H9 (cell line): ENCODE results near the gene ZNF92. TPM values are rescaled to one million over a fixed set of nuclear protein-coding genes. Genes with fewer than 3 reads are reported as not detected.
"Not testable (repeated sequence)": the region's sequence is repeated elsewhere in the genome, so short reads cannot be mapped to it uniquely, and the experiment has no call there.

Experiments used
- DNase-seq: peaks from one replicate; pipeline ENCODE4 v3.0.0-alpha.2; 2017
- H2AFZ ChIP-seq: one replicate; pipeline ENCODE4 v1.6.1; 2013; ENCODE audit warnings: mild to moderate bottlenecking, low read length, control low read depth, moderate library complexity
- H2AK5ac ChIP-seq: 2 replicates; pipeline ENCODE4 v1.6.1; 2013; ENCODE audit warnings: low read length, control low read depth, mixed read lengths; ENCODE audit not compliant: insufficient read length
- H2BK120ac ChIP-seq: one replicate; pipeline ENCODE4 v1.6.1; 2013; ENCODE audit warnings: low read depth, mild to moderate bottlenecking, low read length, control low read depth, inconsistent platforms; ENCODE audit not compliant: poor library complexity, severe bottlenecking
- H2BK12ac ChIP-seq: 2 replicates; pipeline ENCODE4 v1.6.1; 2013; ENCODE audit warnings: low read length, control low read depth, mixed read lengths, low read depth; ENCODE audit not compliant: insufficient read length
- H2BK15ac ChIP-seq: 2 replicates; pipeline ENCODE4 v1.6.1; 2013; ENCODE audit warnings: low read depth, low read length, control low read depth
- H2BK20ac ChIP-seq: one replicate; pipeline ENCODE4 v1.6.1; 2013; ENCODE audit warnings: low read depth, mild to moderate bottlenecking, low read length, control low read depth, inconsistent platforms; ENCODE audit not compliant: poor library complexity, severe bottlenecking
- H2BK5ac ChIP-seq: 2 replicates; pipeline ENCODE4 v1.6.1; 2013; ENCODE audit warnings: low read length, control low read depth, mixed read lengths; ENCODE audit not compliant: insufficient read length
- H3K14ac ChIP-seq: 2 replicates; pipeline ENCODE4 v1.6.1; 2013; ENCODE audit warnings: low read length, control low read depth; ENCODE audit not compliant: insufficient read depth
- H3K18ac ChIP-seq: 2 replicates; pipeline ENCODE4 v1.6.1; 2013; ENCODE audit warnings: low read depth, mild to moderate bottlenecking, mixed read lengths, low read length, control low read depth; ENCODE audit not compliant: insufficient read length
- H3K23ac ChIP-seq: 2 replicates; pipeline ENCODE4 v1.6.1; 2013; ENCODE audit warnings: low read length, control low read depth, mixed read lengths, low read depth; ENCODE audit not compliant: insufficient read length
- H3K23me2 ChIP-seq: 2 replicates; pipeline ENCODE4 v1.6.1; 2013; ENCODE audit warnings: low read depth, mild to moderate bottlenecking, mixed read lengths, low read length, control low read depth; ENCODE audit not compliant: insufficient read length, poor library complexity, severe bottlenecking
- H3K27ac ChIP-seq: 2 replicates; pipeline ENCODE4 v1.5.1; 2013; ENCODE audit warnings: low read length, control low read depth, mixed read lengths, low read depth; ENCODE audit not compliant: insufficient read length
- H3K27me3 ChIP-seq: 2 replicates; pipeline ENCODE4 v1.6.1; 2013; ENCODE audit warnings: low read length, control low read depth, inconsistent platforms; ENCODE audit not compliant: insufficient read depth
- H3K4ac ChIP-seq: 2 replicates; pipeline ENCODE4 v1.6.1; 2013; ENCODE audit warnings: low read depth, mild to moderate bottlenecking, control low read depth, inconsistent platforms, low read length, moderate library complexity
- H3K4me1 ChIP-seq: 2 replicates; pipeline ENCODE4 v1.6.1; 2013; ENCODE audit warnings: low read length, control low read depth, inconsistent platforms; ENCODE audit not compliant: insufficient read depth
- H3K4me2 ChIP-seq: 2 replicates; pipeline ENCODE4 v1.6.1; 2013; ENCODE audit warnings: low read length, control low read depth, mixed read lengths; ENCODE audit not compliant: insufficient read length, insufficient read depth
- H3K56ac ChIP-seq: 2 replicates; pipeline ENCODE4 v1.6.1; 2013; ENCODE audit warnings: low read depth, mild to moderate bottlenecking, mixed read lengths, low read length, control low read depth; ENCODE audit not compliant: insufficient read length
- H3K79me1 ChIP-seq: 2 replicates; pipeline ENCODE4 v1.6.1; 2013; ENCODE audit warnings: low read depth, mild to moderate bottlenecking, moderate library complexity, low read length, control low read depth, inconsistent platforms; ENCODE audit not compliant: insufficient read depth, poor library complexity, severe bottlenecking
- H3K79me2 ChIP-seq: 2 replicates; pipeline ENCODE4 v1.6.1; 2013; ENCODE audit warnings: low read length, control low read depth, inconsistent platforms; ENCODE audit not compliant: insufficient read depth
- H3K9ac ChIP-seq: 2 replicates; pipeline ENCODE4 v1.6.1; 2013; ENCODE audit warnings: low read length, control low read depth, mixed read lengths; ENCODE audit not compliant: insufficient read length; ENCODE audit errors: extremely low read depth
- H3K9me3 ChIP-seq: one replicate; pipeline ENCODE4 v1.6.1; 2013; ENCODE audit warnings: low read depth, low read length, inconsistent platforms; ENCODE audit not compliant: control insufficient read depth
- H3T11ph ChIP-seq: one replicate; pipeline ENCODE4 v1.6.1; 2013; ENCODE audit warnings: mild to moderate bottlenecking, low read length, control low read depth, inconsistent platforms
- H4K20me1 ChIP-seq: one replicate; pipeline ENCODE4 v1.6.1; 2013; ENCODE audit not compliant: control insufficient read depth, insufficient read length, insufficient read depth
- H4K5ac ChIP-seq: 2 replicates; pipeline ENCODE4 v1.6.1; 2013; ENCODE audit warnings: low read depth, mild to moderate bottlenecking, mixed read lengths, low read length, control low read depth; ENCODE audit not compliant: insufficient read length
- H4K8ac ChIP-seq: replicated peaks from 2 replicates; pipeline ENCODE4 v1.6.1; 2013; ENCODE audit warnings: low read length, control low read depth, mixed read lengths, low read depth; ENCODE audit not compliant: insufficient read length
- H4K91ac ChIP-seq: 2 replicates; pipeline ENCODE4 v1.6.1; 2013; ENCODE audit warnings: low read depth, mild to moderate bottlenecking, moderate library complexity, mixed read lengths, low read length, control low read depth; ENCODE audit not compliant: insufficient read length
- H3K27ac Mint-ChIP-seq, 3 experiments: 2 replicates in 2 of 3; 3 replicates in 1 of 3; pipeline ENCODE4 v1.8.0; 2020 to 2021; ENCODE audit warnings: mixed read lengths in 3 of 3, mild to moderate bottlenecking in 1 of 3, moderate library complexity in 1 of 3
- H3K27me3 Mint-ChIP-seq: 2 replicates; pipeline ENCODE4 v1.8.0; 2021; ENCODE audit warnings: low read depth, mild to moderate bottlenecking, moderate library complexity, mixed read lengths
- H3K36me3 Mint-ChIP-seq, 3 experiments: 2 replicates in 2 of 3; 3 replicates in 1 of 3; pipeline ENCODE4 v1.8.0; 2020 to 2021; ENCODE audit warnings: low read depth in 3 of 3, mixed read lengths in 3 of 3; ENCODE audit not compliant: insufficient read depth in 1 of 3
- H3K4me1 Mint-ChIP-seq, 2 experiments: 2 replicates each; pipeline ENCODE4 v1.8.0; 2020; ENCODE audit warnings: mixed read lengths in 2 of 2
- H3K4me3 Mint-ChIP-seq, 2 experiments: 2 replicates in 1 of 2; 3 replicates in 1 of 2; pipeline ENCODE4 v1.8.0; 2020 to 2021; ENCODE audit warnings: mild to moderate bottlenecking in 2 of 2, mixed read lengths in 2 of 2, moderate library complexity in 1 of 2
- H3K9me3 Mint-ChIP-seq, 2 experiments: 2 replicates in 1 of 2; 3 replicates in 1 of 2; pipeline ENCODE4 v1.8.0; 2020; ENCODE audit warnings: mild to moderate bottlenecking in 2 of 2, mixed read lengths in 2 of 2, moderate library complexity in 1 of 2
- WGBS: extraction: QIAGEN DNeasy Blood & Tissue Kit; methylation state at CpG from one replicate; pipeline ENCODE4 v1.1.7; 2013; ENCODE audit warnings: missing lambda C conversion rate, low lambda C conversion rate, mixed read lengths; ENCODE audit not compliant: insufficient read length; ENCODE audit errors: extremely low coverage; 5-methylcytosine and 5-hydroxymethylcytosine counted together
- total RNA-seq: library from RNA; stranded (reverse); gene quantifications from 2 replicates; pipeline ENCODE4 v1.2.1, GENCODE V29; 2021
- TF ChIP-seq, protein P1 (sequence below): fragments of 200-600 bp; sonication (generic); conservative IDR thresholded peaks from 3 replicates; pipeline ENCODE4 v1.8.0; 2021; ENCODE audit warnings: antibody characterized with exemption, mild to moderate bottlenecking

ZNF92 gene
- total RNA-seq, 1 experiment from 2014 or later: 32.4 TPM

DNA sequence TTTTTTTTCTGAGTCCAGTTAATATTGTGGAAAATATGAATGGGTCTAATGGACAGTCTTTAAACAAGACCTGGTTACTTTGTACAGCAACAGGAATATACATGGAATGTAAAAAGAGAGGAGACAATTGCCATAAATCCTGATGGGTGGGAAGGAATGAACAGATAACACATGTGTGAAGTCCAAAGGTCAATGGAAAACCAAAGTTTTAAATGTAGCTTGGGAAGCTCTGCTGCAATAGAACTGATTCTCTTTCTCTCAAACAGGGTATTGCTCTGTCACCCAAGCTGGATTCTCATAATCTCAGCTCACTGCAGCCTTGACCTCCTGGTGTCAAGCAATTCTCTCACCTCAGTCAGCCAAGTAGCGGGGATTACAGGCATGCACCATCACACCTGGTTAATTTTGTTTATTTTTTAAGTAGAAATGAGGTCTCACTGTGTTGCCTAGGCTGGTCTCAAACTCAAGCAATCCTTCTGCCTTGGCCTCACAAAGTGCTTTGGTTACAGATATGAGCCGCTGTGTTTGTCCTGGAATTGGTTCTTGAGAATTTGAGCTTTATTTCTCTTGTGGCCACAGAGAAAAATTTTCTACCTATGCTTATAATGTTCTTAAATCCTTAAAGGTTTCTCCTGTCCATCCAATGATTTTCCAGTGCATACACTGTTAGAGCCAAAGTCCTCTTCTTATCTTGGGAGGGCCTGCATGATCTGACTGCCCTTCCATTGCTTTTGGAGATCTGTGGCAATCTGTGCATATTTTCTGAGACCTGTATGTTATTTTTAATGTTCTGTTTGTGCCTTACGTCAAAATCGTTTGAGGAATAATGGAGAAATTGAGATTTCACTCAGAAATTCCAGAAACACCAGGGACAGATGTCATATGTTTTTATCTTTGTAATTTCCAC is 30.7 kb upstream of the ZNF92 start:
- Histone ChIP-seq H4K91ac (no peak overlapping the region), H2BK5ac (no peak overlapping the region), H3K27me3 (no peaks in the 10 kb centered on the region), H3K4ac (no peak overlapping the region), H2BK120ac (no peak overlapping the region), H4K20me1 (no peaks in the 10 kb centered on the region), H3K4me1 (no peaks in the 10 kb centered on the region), H3K9ac (no peak overlapping the region), H3K79me2 (no peaks in the 10 kb centered on the region), H4K5ac (no peak overlapping the region), H3K56ac (no peak overlapping the region), H4K8ac (no peak overlapping the region), H3K27ac (no peak overlapping the region), H2AFZ (no peak overlapping the region), H3K9me3 (no peaks in the 10 kb centered on the region), H2BK15ac (no peak overlapping the region), H2BK20ac (no peak overlapping the region), H3K23me2 (no peaks in the 10 kb centered on the region), H2BK12ac (no peak overlapping the region), H3K14ac (no peak overlapping the region), H3K79me1 (no peaks in the 10 kb centered on the region), H3T11ph (no peak overlapping the region), H3K4me2 (no peak overlapping the region), H3K23ac (no peak overlapping the region), H3K18ac (no peak overlapping the region), H2AK5ac (no peak overlapping the region)
- no peak for DNase-seq
- no peak overlapping the region for H3K27ac Mint-ChIP-seq
- peaks cover 8 to 14% (median 10%) of the 10 kb centered on the region in 3 experiments; a peak in 6 of 7 replicates for H3K36me3 Mint-ChIP-seq
- H3K27me3 Mint-ChIP-seq: no peaks in the 10 kb centered on the region
- H3K4me1 Mint-ChIP-seq: peaks cover 0 to 4% of the 10 kb centered on the region in 2 experiments; a peak in 2 of 4 replicates
- TF ChIP-seq, protein P1, sequence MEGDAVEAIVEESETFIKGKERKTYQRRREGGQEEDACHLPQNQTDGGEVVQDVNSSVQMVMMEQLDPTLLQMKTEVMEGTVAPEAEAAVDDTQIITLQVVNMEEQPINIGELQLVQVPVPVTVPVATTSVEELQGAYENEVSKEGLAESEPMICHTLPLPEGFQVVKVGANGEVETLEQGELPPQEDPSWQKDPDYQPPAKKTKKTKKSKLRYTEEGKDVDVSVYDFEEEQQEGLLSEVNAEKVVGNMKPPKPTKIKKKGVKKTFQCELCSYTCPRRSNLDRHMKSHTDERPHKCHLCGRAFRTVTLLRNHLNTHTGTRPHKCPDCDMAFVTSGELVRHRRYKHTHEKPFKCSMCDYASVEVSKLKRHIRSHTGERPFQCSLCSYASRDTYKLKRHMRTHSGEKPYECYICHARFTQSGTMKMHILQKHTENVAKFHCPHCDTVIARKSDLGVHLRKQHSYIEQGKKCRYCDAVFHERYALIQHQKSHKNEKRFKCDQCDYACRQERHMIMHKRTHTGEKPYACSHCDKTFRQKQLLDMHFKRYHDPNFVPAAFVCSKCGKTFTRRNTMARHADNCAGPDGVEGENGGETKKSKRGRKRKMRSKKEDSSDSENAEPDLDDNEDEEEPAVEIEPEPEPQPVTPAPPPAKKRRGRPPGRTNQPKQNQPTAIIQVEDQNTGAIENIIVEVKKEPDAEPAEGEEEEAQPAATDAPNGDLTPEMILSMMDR: no peak
- H3K4me3 Mint-ChIP-seq: no peak overlapping the region
- WGBS: no CpG with 5 or more reads among the region's 4 CpGs
- H3K9me3 Mint-ChIP-seq: peaks cover 3% of the 10 kb centered on the region in 2 experiments; a peak in 3 of 5 replicates

DNA sequence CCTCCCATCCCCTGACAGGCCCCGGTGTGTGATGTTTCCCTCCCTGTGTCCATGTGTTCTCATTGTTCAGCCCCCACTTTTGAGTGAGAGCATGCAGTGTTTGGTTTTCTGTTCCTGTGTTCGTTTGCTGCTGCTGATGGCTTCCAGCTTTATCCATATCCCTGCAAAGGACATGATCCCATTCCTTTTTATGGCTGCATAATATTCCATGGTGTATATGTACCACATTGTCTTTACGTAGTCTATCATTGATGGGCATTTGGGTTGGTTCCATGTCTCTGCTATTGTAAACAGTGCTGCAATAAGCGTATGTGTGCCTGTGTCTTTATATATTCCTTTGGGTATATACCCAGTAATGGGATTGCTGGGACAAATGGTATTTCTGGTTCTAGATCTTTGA is 29.1 kb upstream of the ZNF92 start:
- H2BK120ac ChIP-seq, H3K4me1 ChIP-seq, H4K91ac ChIP-seq, H3K27me3 Mint-ChIP-seq, H3K9ac ChIP-seq, H3K4ac ChIP-seq, H2BK15ac ChIP-seq, H3K79me2 ChIP-seq, H3K23me2 ChIP-seq, H3K4me1 Mint-ChIP-seq, H3K4me2 ChIP-seq, H2AFZ ChIP-seq, H2BK5ac ChIP-seq, H3K27me3 ChIP-seq, H4K20me1 ChIP-seq, DNase-seq, H3K27ac Mint-ChIP-seq, H3K9me3 ChIP-seq, H3K14ac ChIP-seq, H3K18ac ChIP-seq, H3K56ac ChIP-seq, H3K9me3 Mint-ChIP-seq, H4K5ac ChIP-seq, H3K36me3 Mint-ChIP-seq, H3K27ac ChIP-seq, H2AK5ac ChIP-seq, H2BK20ac ChIP-seq, H3K23ac ChIP-seq, H3K4me3 Mint-ChIP-seq, H2BK12ac ChIP-seq, H3T11ph ChIP-seq, H3K79me1 ChIP-seq, H4K8ac ChIP-seq: not testable (repeated sequence)
- WGBS: no CpG with 5 or more reads among the region's 4 CpGs
